Colonic mucosa (tissue), 4 donors: ENCODE results near the gene BRPF1. TPM values are rescaled to one million over a fixed set of nuclear protein-coding genes. Genes with fewer than 3 reads are reported as not detected.

ENCODE experiments used
- DNase-seq: peaks from one replicate; pipeline ENCODE4 v3.0.0-alpha.2; 2020
- H3K27ac ChIP-seq: fragments of 200-600 bp; one replicate; pipeline ENCODE4 v1.8.0; 2021
- H3K27me3 ChIP-seq: fragments of 200-600 bp; one replicate; pipeline ENCODE4 v1.8.0; 2021
- H3K36me3 ChIP-seq: fragments of 200-600 bp; one replicate; pipeline ENCODE4 v1.8.0; 2021
- H3K4me1 ChIP-seq: fragments of 200-600 bp; one replicate; pipeline ENCODE4 v1.8.0; 2021; ENCODE audit warnings: mild to moderate bottlenecking
- H3K4me3 ChIP-seq: fragments of 200-600 bp; one replicate; pipeline ENCODE4 v1.8.0; 2021
- H3K9ac ChIP-seq, 2 donors: one replicate each; pipeline ENCODE4 v1.7.0; 2013; ENCODE audit warnings: control low read depth in 2 of 2, low read depth in 2 of 2, low read length in 2 of 2
- H3K9me3 ChIP-seq: fragments of 200-600 bp; one replicate; pipeline ENCODE4 v1.8.0; 2021
- CTCF ChIP-seq: fragments of 200-600 bp; IDR thresholded peaks from one replicate; pipeline ENCODE4 v1.8.0; 2022; ENCODE audit warnings: antibody characterized with exemption, mild to moderate bottlenecking
- intact Hi-C: fragments of 100-400 bp; cut with DNase I; formaldehyde crosslinking; loops from one replicate; pipeline ENCODE4 v1.14.1; 2022
- total RNA-seq, 2 donors: library from RNA; stranded (reverse); fragmentation: NEBNext Ultra II Directional in 1 of 2; extraction: Animal tissue kit (Norgen Biotek cat#: 25700) in 1 of 2; gene quantifications; one replicate each; pipeline ENCODE4 v1.2.1, GENCODE V29; 2021
- donor health status: healthy.
- donor health status: DM: no; HTN: no; CAD: no.
- donor health status: DM: no; HTN: no; CAD: no.

Gene BRPF1
- total RNA-seq, 2 donors from 2014 or later, result 13.6 to 18.7 TPM

GRCh38 chr3:9691636-9692035, 39.9 kb upstream of the BRPF1 start:
- Histone ChIP-seq H3K9me3 (no peaks in the 10 kb centered on the region), H3K4me3 (no peak overlapping the region), H3K36me3 (peaks cover 18% of the 10 kb centered on the region), H3K4me1 (no peaks in the 10 kb centered on the region), H3K27ac (no peak overlapping the region), H3K27me3 (no peaks in the 10 kb centered on the region), H3K9ac (no peak overlapping the region)
- no peak for DNase-seq
- TF ChIP-seq CTCF, result no peak
- intact Hi-C loops, result no loop called here

GRCh38 chr3:9692416-9692815, 39.1 kb upstream of the BRPF1 start:
- Histone ChIP-seq H3K4me3 (no peak overlapping the region), H3K27me3 (no peaks in the 10 kb centered on the region), H3K36me3 (peaks cover 18% of the 10 kb centered on the region), H3K27ac (no peak overlapping the region), H3K9me3 (no peaks in the 10 kb centered on the region), H3K4me1 (no peaks in the 10 kb centered on the region), H3K9ac (no peak overlapping the region)
- TF ChIP-seq CTCF, result no peak
- intact Hi-C loops, result no loop called here
- DNase-seq, result no peak

- Histone ChIP-seq H3K9ac (no peak overlapping the region), H3K4me1 (no peaks in the 10 kb centered on the region), H3K36me3 (no peaks in the 10 kb centered on the region), H3K4me3 (no peak overlapping the region), H3K27ac (no peak overlapping the region), H3K27me3 (no peaks in the 10 kb centered on the region), H3K9me3 (no peaks in the 10 kb centered on the region)
- no peak for TF ChIP-seq CTCF
- no peak for DNase-seq
- intact Hi-C loops, result no loop called here
Observed at GRCh38 chr3:9695345-9695744, 36.2 kb upstream of the BRPF1 start.

GRCh38 chr3:9695746-9696145, 35.8 kb upstream of the BRPF1 start:
- no peaks in the 10 kb centered on the region for H3K27me3 ChIP-seq
- no peaks in the 10 kb centered on the region for H3K9me3 ChIP-seq
- intact Hi-C loops, result no loop called here
- no peak overlapping the region for H3K4me3 ChIP-seq
- no peaks in the 10 kb centered on the region for H3K36me3 ChIP-seq
- DNase-seq, result no peak
- no peaks in the 10 kb centered on the region for H3K4me1 ChIP-seq
- TF ChIP-seq CTCF, result no peak
- no peak overlapping the region for H3K27ac ChIP-seq
- H3K9ac ChIP-seq, result no peak overlapping the region

GRCh38 chr3:9696480-9697220, 34.9 kb upstream of the BRPF1 start:
- Histone ChIP-seq H3K27me3 (no peaks in the 10 kb centered on the region), H3K36me3 (peaks cover under 1% of the 10 kb centered on the region), H3K9me3 (no peaks in the 10 kb centered on the region), H3K27ac (no peak overlapping the region), H3K4me3 (no peak overlapping the region), H3K9ac (no peak overlapping the region), H3K4me1 (no peaks in the 10 kb centered on the region)
- intact Hi-C loops, result no loop called here
- no peak for TF ChIP-seq CTCF
- DNase-seq, result no peak
